ENCODE measurements around the gene ATG9A.

The ATG9A gene

GRCh38 chr2:219218217-219218731 lies 11.2 kb downstream of the ATG9A start:
- ChIA-PET POLR2A (interaction anchor here (0.6 to 6.2 kb wide), 10 partner anchors 9 to 61 kb away, joined by 3 to 42 read pairs (median 6); partner anchors contain the start of genes ANKZF1, ATG9A, CNPPD1 and DNAJB2), CTCF (interaction anchor here (0.5 to 2.6 kb wide), 6 partner anchors 42 to 507 kb away, joined by 3 to 9 read pairs (median 4); partner anchors contain the start of gene TTLL4)
- peaks cover 3 to 76% of the 10 kb centered on the region in 2 experiments; a peak in 2 of 3 replicates for H3K36me3 ChIP-seq (ENCODE audit: control insufficient read depth in 2 of 2, insufficient read depth in 1 of 2, low read length in 2 of 2)
- H3K4me3 ChIP-seq (ENCODE audit: low read depth, low read length): peak overlapping the region; percentile 27
- no peaks in the 10 kb centered on the region for H3K4me1 ChIP-seq (ENCODE audit: control insufficient read depth, insufficient read depth, low read length)
- peak overlapping the region; percentile 80 for H3K27ac ChIP-seq (ENCODE audit: extremely low read depth, low read depth, low read length)
- H3K9me3 ChIP-seq (ENCODE audit: control insufficient read depth, insufficient read depth, low read depth, low read length): no peaks in the 10 kb centered on the region
- TF ChIP-seq GLIS2 (tag by site-specific recombination; IDR thresholded peaks at IDR 0.05): peak; percentile 37; the same call in 1 of the 2 replicates
- no peak for TF ChIP-seq ZSCAN5A (tag by site-specific recombination; IDR thresholded peaks at IDR 0.05)
- TF ChIP-seq ZNF335 (tag by site-specific recombination; conservative IDR thresholded peaks at IDR 0.05): peak; percentile 86
- TF ChIP-seq ZNF341 (tag by site-specific recombination; IDR thresholded peaks at IDR 0.05; ENCODE audit: low read depth): peak; percentile 54
- TF ChIP-seq ZNF561 (tag by site-specific recombination; IDR thresholded peaks at IDR 0.05; ENCODE audit: borderline replicate concordance): no peak
- no peak for TF ChIP-seq ZFHX2 (tag by site-specific recombination; conservative IDR thresholded peaks at IDR 0.05)
- no peak for TF ChIP-seq KLF10 (tag by site-specific recombination; IDR thresholded peaks at IDR 0.05)
- TF ChIP-seq ZNF639 (tag by site-specific recombination; IDR thresholded peaks at IDR 0.05): no peak
- TF ChIP-seq ZNF785 (tag by site-specific recombination; IDR thresholded peaks at IDR 0.05): no peak
- TF ChIP-seq ZNF211 (tag by site-specific recombination; IDR thresholded peaks at IDR 0.05; ENCODE audit: low read depth): no peak
- no peak for TF ChIP-seq ZNF777 (tag by site-specific recombination; IDR thresholded peaks at IDR 0.05; ENCODE audit: borderline replicate concordance)
- 0 out of 2 replicates have a peak, but pooled peaks have one; percentile 68 for TF ChIP-seq ZBTB48 (tag by site-specific recombination; IDR thresholded peaks at IDR 0.05)
- TF ChIP-seq BCL6B (tag by site-specific recombination; IDR thresholded peaks at IDR 0.05): no peak
- TF ChIP-seq ZNF280D (tag by site-specific recombination; IDR thresholded peaks at IDR 0.05): no peak
- peak; percentile 43; the same call in 1 of the 2 replicates for TF ChIP-seq HIC1 (tag by site-specific recombination; IDR thresholded peaks at IDR 0.05)
- TF ChIP-seq ZNF473 (tag by site-specific recombination; IDR thresholded peaks at IDR 0.05): no peak
- no peak for TF ChIP-seq OVOL3 (tag by site-specific recombination; IDR thresholded peaks at IDR 0.05)
- TF ChIP-seq HOXD13 (CRISPR knock-in tag; IDR thresholded peaks at IDR 0.05; ENCODE audit: borderline replicate concordance): peak; percentile 55; the same call in 1 of the 2 replicates
- peak; percentile 43 for TF ChIP-seq GLIS1 (tag by site-specific recombination; IDR thresholded peaks at IDR 0.05)
- TF ChIP-seq ZNF513 (tag by site-specific recombination; IDR thresholded peaks at IDR 0.05): no peak
- no peak for TF ChIP-seq ZNF202 (tag by site-specific recombination; IDR thresholded peaks at IDR 0.05; ENCODE audit: borderline replicate concordance)
- TF ChIP-seq REST (tag by site-specific recombination; IDR thresholded peaks at IDR 0.05): peak; percentile 91
- no peak for TF ChIP-seq MEIS1 (CRISPR knock-in tag; IDR thresholded peaks at IDR 0.05; ENCODE audit: borderline replicate concordance)

Data from HEK293 (cell line).